Loucy (cell line): ENCODE data around the gene TUT7.

Experiments
- CTCF ChIP-seq: fragments of 200-600 bp; sonication (generic); conservative IDR thresholded peaks from 2 replicates; pipeline ENCODE4 v1.5.1; 2014; ENCODE audit warnings: mild to moderate bottlenecking, antibody characterized with exemption, low read length
- EZH2phosphoT487 ChIP-seq: fragments of 200-600 bp; IDR thresholded peaks from 2 replicates; pipeline ENCODE4 v1.6.1; 2018; ENCODE audit warnings: antibody characterized with exemption, mild to moderate bottlenecking, moderate library complexity, borderline replicate concordance

- TF ChIP-seq CTCF (no peak), EZH2phosphoT487 (no peak)
Observed at GRCh38 chr9:86248746-86249145, 105.5 kb downstream of the TUT7 start.
